Glutamatergic neuron (in vitro differentiated cells): ENCODE results near the gene CDC37. TPM values are rescaled to one million over a fixed set of nuclear protein-coding genes. Genes with fewer than 3 reads are reported as not detected.

Experiments
- DNase-seq: peaks from one replicate; pipeline ENCODE4 v3.0.0; 2022
- H3K27ac Mint-ChIP-seq: one replicate; pipeline ENCODE4 v1.8.0; 2020; ENCODE audit warnings: mild to moderate bottlenecking, mixed read lengths, inconsistent platforms; ENCODE audit not compliant: unreplicated experiment
- H3K27me3 Mint-ChIP-seq: one replicate; pipeline ENCODE4 v1.8.0; 2020; ENCODE audit warnings: mild to moderate bottlenecking, moderate library complexity, mixed read lengths, inconsistent platforms; ENCODE audit not compliant: unreplicated experiment
- H3K36me3 Mint-ChIP-seq: one replicate; pipeline ENCODE4 v1.8.0; 2020; ENCODE audit warnings: mild to moderate bottlenecking, mixed read lengths, inconsistent platforms; ENCODE audit not compliant: unreplicated experiment
- H3K4me1 Mint-ChIP-seq: one replicate; pipeline ENCODE4 v1.8.0; 2020; ENCODE audit warnings: mild to moderate bottlenecking, low read depth, mixed read lengths, inconsistent platforms; ENCODE audit not compliant: unreplicated experiment
- H3K4me3 Mint-ChIP-seq: one replicate; pipeline ENCODE4 v1.8.0; 2020; ENCODE audit warnings: mild to moderate bottlenecking, mixed read lengths, inconsistent platforms; ENCODE audit not compliant: unreplicated experiment
- H3K9me3 Mint-ChIP-seq: one replicate; pipeline ENCODE4 v1.8.0; 2020; ENCODE audit warnings: mild to moderate bottlenecking, moderate library complexity, mixed read lengths, inconsistent platforms; ENCODE audit not compliant: unreplicated experiment
- microRNA-seq: library from miRNA; unstranded; fragments of <30 nt; microRNA quantifications from one replicate; pipeline ENCODE4, GENCODE V29; 2020; ENCODE audit not compliant: unreplicated experiment
- total RNA-seq: library from RNA; stranded (reverse); fragmentation: NEBNext Ultra II Directional; extraction: Animal tissue kit (Norgen Biotek cat#: 25700); gene quantifications from one replicate; pipeline ENCODE4 v1.2.1, GENCODE V29; 2021; ENCODE audit not compliant: unreplicated experiment
- TF ChIP-seq, protein P1 (sequence below): fragments of 200-600 bp; sonication (generic); IDR thresholded peaks from one replicate; pipeline ENCODE4 v1.5.0; 2021; ENCODE audit not compliant: partially characterized antibody, unreplicated experiment

CDC37 gene
- total RNA-seq, 1 donor from 2014 or later = 128 TPM

GRCh38 chr19:10346509-10346908 lies 56.8 kb downstream of the CDC37 start:
- TF ChIP-seq, protein P1, sequence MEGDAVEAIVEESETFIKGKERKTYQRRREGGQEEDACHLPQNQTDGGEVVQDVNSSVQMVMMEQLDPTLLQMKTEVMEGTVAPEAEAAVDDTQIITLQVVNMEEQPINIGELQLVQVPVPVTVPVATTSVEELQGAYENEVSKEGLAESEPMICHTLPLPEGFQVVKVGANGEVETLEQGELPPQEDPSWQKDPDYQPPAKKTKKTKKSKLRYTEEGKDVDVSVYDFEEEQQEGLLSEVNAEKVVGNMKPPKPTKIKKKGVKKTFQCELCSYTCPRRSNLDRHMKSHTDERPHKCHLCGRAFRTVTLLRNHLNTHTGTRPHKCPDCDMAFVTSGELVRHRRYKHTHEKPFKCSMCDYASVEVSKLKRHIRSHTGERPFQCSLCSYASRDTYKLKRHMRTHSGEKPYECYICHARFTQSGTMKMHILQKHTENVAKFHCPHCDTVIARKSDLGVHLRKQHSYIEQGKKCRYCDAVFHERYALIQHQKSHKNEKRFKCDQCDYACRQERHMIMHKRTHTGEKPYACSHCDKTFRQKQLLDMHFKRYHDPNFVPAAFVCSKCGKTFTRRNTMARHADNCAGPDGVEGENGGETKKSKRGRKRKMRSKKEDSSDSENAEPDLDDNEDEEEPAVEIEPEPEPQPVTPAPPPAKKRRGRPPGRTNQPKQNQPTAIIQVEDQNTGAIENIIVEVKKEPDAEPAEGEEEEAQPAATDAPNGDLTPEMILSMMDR = no peak
- H3K27me3 Mint-ChIP-seq = peaks cover 2% of the 10 kb centered on the region
- DNase-seq = no peak
- no peaks in the 10 kb centered on the region for H3K4me1 Mint-ChIP-seq
- no peaks in the 10 kb centered on the region for H3K36me3 Mint-ChIP-seq
- H3K4me3 Mint-ChIP-seq = no peak overlapping the region
- peaks cover 5% of the 10 kb centered on the region for H3K9me3 Mint-ChIP-seq
- no peak overlapping the region for H3K27ac Mint-ChIP-seq

DNA sequence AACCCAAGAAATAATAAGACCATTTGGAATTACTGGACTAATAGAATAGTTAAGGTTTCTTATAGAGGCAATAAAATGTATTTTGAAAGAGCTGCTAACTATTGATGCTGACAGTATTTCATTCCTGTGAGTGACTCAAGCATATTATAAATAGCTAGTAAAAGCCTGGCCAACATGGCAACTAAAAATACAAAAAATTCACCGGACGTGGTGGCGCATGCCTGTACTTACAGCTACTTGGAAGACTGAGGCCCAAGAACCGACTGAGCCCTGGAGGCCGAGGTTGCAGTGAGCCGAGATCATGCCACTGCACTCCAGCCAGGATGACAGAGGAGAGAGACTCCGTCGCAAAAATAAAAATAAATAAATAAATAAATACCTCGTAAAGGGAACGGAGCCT lies 58.6 kb downstream of the CDC37 start:
- no peak for DNase-seq
- Mint-ChIP-seq H3K4me1 (no peaks in the 10 kb centered on the region), H3K27ac (no peak overlapping the region), H3K36me3 (no peaks in the 10 kb centered on the region), H3K9me3 (peaks cover 5% of the 10 kb centered on the region), H3K27me3 (peaks cover 2% of the 10 kb centered on the region), H3K4me3 (no peak overlapping the region)
- TF ChIP-seq, protein P1 = no peak

- TF ChIP-seq, protein P1 = no peak
- Mint-ChIP-seq H3K4me1 (no peaks in the 10 kb centered on the region), H3K9me3 (peaks cover 5% of the 10 kb centered on the region), H3K36me3 (no peaks in the 10 kb centered on the region), H3K27me3 (peaks cover 4% of the 10 kb centered on the region), H3K27ac (no peak overlapping the region), H3K4me3 (no peak overlapping the region)
- DNase-seq = no peak
Measured at GRCh38 chr19:10343495-10343894, 59.8 kb downstream of the CDC37 start.

Small RNA genes within 50 kb of the gene (microRNA-seq; reads per million reads assigned to microRNA genes)
- gene MIR1181 = 0.55 reads per million

Other genes starting within 250 kb of the CDC37 start
- 129 TPM for gene DNMT1, start 208.6 kb downstream of the CDC37 start, total RNA-seq
- 12.5 TPM for gene S1PR2, start 172.2 kb downstream of the CDC37 start, total RNA-seq
- 42.8 TPM for gene MRPL4, start 151.3 kb downstream of the CDC37 start, total RNA-seq
- not detected for gene ICAM1, start 132.4 kb downstream of the CDC37 start, total RNA-seq
- not detected for gene ICAM4, start 116.6 kb downstream of the CDC37 start, total RNA-seq
- 3.6 TPM for gene ICAM5, start 113.6 kb downstream of the CDC37 start, total RNA-seq
- gene ZGLP1, start 93.7 kb downstream of the CDC37 start, total RNA-seq = 9.4 TPM
- gene FDX2, start 87.5 kb downstream of the CDC37 start, total RNA-seq = 16.0 TPM
- 24.8 TPM for gene RAVER1, start 70.0 kb downstream of the CDC37 start, total RNA-seq
- 2.0 TPM for gene ICAM3, start 63.9 kb downstream of the CDC37 start, total RNA-seq
- 90.4 TPM for gene TYK2, start 23.0 kb downstream of the CDC37 start, total RNA-seq
- gene PDE4A, start 17.0 kb upstream of the CDC37 start, total RNA-seq = 5.7 TPM
- gene KEAP1, start 99.8 kb upstream of the CDC37 start, total RNA-seq = 44.1 TPM
- gene S1PR5, start 113.9 kb upstream of the CDC37 start, total RNA-seq = not detected
- gene ATG4D, start 140.4 kb upstream of the CDC37 start, total RNA-seq = 56.1 TPM
- 24.1 TPM for gene KRI1, start 162.5 kb upstream of the CDC37 start, total RNA-seq
- 68.3 TPM for gene CDKN2D, start 165.4 kb upstream of the CDC37 start, total RNA-seq
- gene AP1M2, start 183.8 kb upstream of the CDC37 start, total RNA-seq = 1.2 TPM
- gene SLC44A2, start 222.0 kb upstream of the CDC37 start, total RNA-seq = 129 TPM